ENCODE results near the gene STPG3. TPM values are rescaled to one million over a fixed set of nuclear protein-coding genes. Genes with fewer than 3 reads are reported as not detected.
A peak's percentile ranks its signal among the peaks of the same experiment; 100 is the strongest.

Gene STPG3
- total and polyA plus RNA-seq, 2 of the 13 experiments (the other 11 are each of a cell fraction or from before 2014, with no cell fraction given): not detected

- TF ChIP-seq ZGPAT (CRISPR knock-in tag; IDR thresholded peaks at IDR 0.05) (peak; percentile 80; the same call in 1 of the 2 replicates), ZNF468 (CRISPR knock-in tag; IDR thresholded peaks at IDR 0.05) (no peak), ZNF101 (CRISPR knock-in tag; IDR thresholded peaks at IDR 0.05; ENCODE audit: borderline replicate concordance, low read depth) (no peak), ZNF766 (CRISPR knock-in tag; IDR thresholded peaks at IDR 0.05; ENCODE audit: borderline replicate concordance) (peak; percentile 93; the same call in 1 of the 2 replicates), REXO4 (CRISPR knock-in tag; IDR thresholded peaks at IDR 0.05; ENCODE audit: borderline replicate concordance) (no peak), PATZ1 (CRISPR knock-in tag; IDR thresholded peaks at IDR 0.05) (peak; percentile 99), NFYC (CRISPR knock-in tag; IDR thresholded peaks at IDR 0.05) (peak; percentile 44), ISX (CRISPR knock-in tag; conservative IDR thresholded peaks at IDR 0.05) (no peak), ISL2 (CRISPR knock-in tag; IDR thresholded peaks at IDR 0.05) (peak; percentile 68), FOXC1 (CRISPR knock-in tag; IDR thresholded peaks at IDR 0.05; ENCODE audit: borderline replicate concordance) (peak; percentile 76), ZNF629 (CRISPR knock-in tag; conservative IDR thresholded peaks at IDR 0.05) (0 out of 2 replicates have a peak, but pooled peaks have one; percentile 23), ZNF782 (CRISPR knock-in tag; IDR thresholded peaks at IDR 0.05; ENCODE audit: borderline replicate concordance) (no peak; the same call in 1 of the 2 replicates), ESRRA (CRISPR knock-in tag; IDR thresholded peaks at IDR 0.05; ENCODE audit: low read depth) (no peak), TEF (CRISPR knock-in tag; IDR thresholded peaks at IDR 0.05) (no peak), ZNF207 (IDR thresholded peaks at IDR 0.05; ENCODE audit: borderline replicate concordance) (no peak), ZBTB7B (CRISPR knock-in tag; IDR thresholded peaks at IDR 0.05) (peak; percentile 89), ARHGAP35 (CRISPR knock-in tag; IDR thresholded peaks at IDR 0.05; ENCODE audit: borderline replicate concordance) (no peak), ZNF773 (CRISPR knock-in tag; IDR thresholded peaks at IDR 0.05; ENCODE audit: borderline replicate concordance) (0 out of 2 replicates have a peak, but pooled peaks have one; percentile 33), TARDBP (CRISPR knock-in tag; IDR thresholded peaks at IDR 0.05) (peak; percentile 89), ZBTB1 (CRISPR knock-in tag; IDR thresholded peaks at IDR 0.05; ENCODE audit: borderline replicate concordance) (no peak), POLR2G (IDR thresholded peaks at IDR 0.05; ENCODE audit: low read depth, low read length) (no peak; the same call in 1 of the 2 replicates), SOX5 (CRISPR knock-in tag; IDR thresholded peaks at IDR 0.05; ENCODE audit: borderline replicate concordance) (peak; percentile 68; the same call in 1 of the 2 replicates)
- TF ChIP-seq, protein P1, sequence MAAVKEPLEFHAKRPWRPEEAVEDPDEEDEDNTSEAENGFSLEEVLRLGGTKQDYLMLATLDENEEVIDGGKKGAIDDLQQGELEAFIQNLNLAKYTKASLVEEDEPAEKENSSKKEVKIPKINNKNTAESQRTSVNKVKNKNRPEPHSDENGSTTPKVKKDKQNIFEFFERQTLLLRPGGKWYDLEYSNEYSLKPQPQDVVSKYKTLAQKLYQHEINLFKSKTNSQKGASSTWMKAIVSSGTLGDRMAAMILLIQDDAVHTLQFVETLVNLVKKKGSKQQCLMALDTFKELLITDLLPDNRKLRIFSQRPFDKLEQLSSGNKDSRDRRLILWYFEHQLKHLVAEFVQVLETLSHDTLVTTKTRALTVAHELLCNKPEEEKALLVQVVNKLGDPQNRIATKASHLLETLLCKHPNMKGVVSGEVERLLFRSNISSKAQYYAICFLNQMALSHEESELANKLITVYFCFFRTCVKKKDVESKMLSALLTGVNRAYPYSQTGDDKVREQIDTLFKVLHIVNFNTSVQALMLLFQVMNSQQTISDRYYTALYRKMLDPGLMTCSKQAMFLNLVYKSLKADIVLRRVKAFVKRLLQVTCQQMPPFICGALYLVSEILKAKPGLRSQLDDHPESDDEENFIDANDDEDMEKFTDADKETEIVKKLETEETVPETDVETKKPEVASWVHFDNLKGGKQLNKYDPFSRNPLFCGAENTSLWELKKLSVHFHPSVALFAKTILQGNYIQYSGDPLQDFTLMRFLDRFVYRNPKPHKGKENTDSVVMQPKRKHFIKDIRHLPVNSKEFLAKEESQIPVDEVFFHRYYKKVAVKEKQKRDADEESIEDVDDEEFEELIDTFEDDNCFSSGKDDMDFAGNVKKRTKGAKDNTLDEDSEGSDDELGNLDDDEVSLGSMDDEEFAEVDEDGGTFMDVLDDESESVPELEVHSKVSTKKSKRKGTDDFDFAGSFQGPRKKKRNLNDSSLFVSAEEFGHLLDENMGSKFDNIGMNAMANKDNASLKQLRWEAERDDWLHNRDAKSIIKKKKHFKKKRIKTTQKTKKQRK (IDR thresholded peaks at IDR 0.05; ENCODE audit: low read length): no peak
Observed at GRCh38 chr9:137236238-137236935, 14.7 kb upstream of the STPG3 start (continued).

Measured in HepG2 (cell line).